Raji (cell line): ENCODE results near the gene POLDIP3.

Experiments
- POLR2A ChIP-seq: IDR thresholded peaks from 2 replicates; pipeline ENCODE4 v1.6.1; 2011; ENCODE audit warnings: low read depth, low read length, control low read depth; ENCODE audit not compliant: insufficient read depth

POLDIP3 gene

GRCh38 chr22:42645938-42646568 is 31.4 kb upstream of the POLDIP3 start:
- TF ChIP-seq POLR2A: no peak

- TF ChIP-seq POLR2A: no peak
Measured at GRCh38 chr22:42645341-42645937, 30.8 kb upstream of the POLDIP3 start.

GRCh38 chr22:42644422-42645340 is 30.0 kb upstream of the POLDIP3 start:
- TF ChIP-seq POLR2A: no peak

GRCh38 chr22:42643634-42644421 is 29.1 kb upstream of the POLDIP3 start:
- no peak for TF ChIP-seq POLR2A

GRCh38 chr22:42642806-42643633 is 28.3 kb upstream of the POLDIP3 start:
- TF ChIP-seq POLR2A: no peak

- no peak for TF ChIP-seq POLR2A
Measured at GRCh38 chr22:42641801-42642413, 27.2 kb upstream of the POLDIP3 start.

GRCh38 chr22:42639541-42640241 is 25.0 kb upstream of the POLDIP3 start:
- no peak for TF ChIP-seq POLR2A

- TF ChIP-seq POLR2A: no peak
Measured at GRCh38 chr22:42637555-42637954, 22.9 kb upstream of the POLDIP3 start.

- no peak for TF ChIP-seq POLR2A
Measured at GRCh38 chr22:42636506-42636905, 21.8 kb upstream of the POLDIP3 start.

GRCh38 chr22:42635531-42635930 is 20.8 kb upstream of the POLDIP3 start:
- no peak for TF ChIP-seq POLR2A

- TF ChIP-seq POLR2A: no peak
Measured at GRCh38 chr22:42633013-42633412, 18.3 kb upstream of the POLDIP3 start.

- TF ChIP-seq POLR2A: no peak
Measured at GRCh38 chr22:42632096-42632495, 17.4 kb upstream of the POLDIP3 start.

GRCh38 chr22:42630901-42631602 is 16.4 kb upstream of the POLDIP3 start:
- no peak for TF ChIP-seq POLR2A
